Measurements from ENCODE around the gene DUSP5.

Gene DUSP5

GRCh38 chr10:110483633-110484032, 14.1 kb upstream of the DUSP5 start:
- no peak for DNase-seq

GRCh38 chr10:110485541-110485940, 12.2 kb upstream of the DUSP5 start:
- no peak for DNase-seq

- no peak for DNase-seq
Observed at GRCh38 chr10:110486680-110487410, 10.9 kb upstream of the DUSP5 start.

GRCh38 chr10:110487411-110488331, 10.0 kb upstream of the DUSP5 start:
- DNase-seq, result no peak

- DNase-seq, result no peak
Observed at GRCh38 chr10:110488332-110488681, 9.4 kb upstream of the DUSP5 start.

- no peak for DNase-seq
Observed at GRCh38 chr10:110488940-110489339, 8.8 kb upstream of the DUSP5 start.

GRCh38 chr10:110490640-110491039, 7.1 kb upstream of the DUSP5 start:
- DNase-seq, result no peak

- no peak for DNase-seq
Observed at GRCh38 chr10:110491346-110491745, 6.4 kb upstream of the DUSP5 start.

- DNase-seq, result no peak
Observed at GRCh38 chr10:110492069-110492822, 5.5 kb upstream of the DUSP5 start.

GRCh38 chr10:110493832-110494426, 3.8 kb upstream of the DUSP5 start:
- no peak for DNase-seq

- no peak for DNase-seq
Observed at GRCh38 chr10:110494532-110494931, 3.2 kb upstream of the DUSP5 start.

- DNase-seq, result no peak
Observed at GRCh38 chr10:110495731-110496552, 1.8 kb upstream of the DUSP5 start.

- DNase-seq, result no peak
Observed at GRCh38 chr10:110496553-110497437, 912 bp upstream of the DUSP5 start.

- DNase-seq, result no peak
Observed at GRCh38 chr10:110498087-110498981, 627 bp downstream of the DUSP5 start.

GRCh38 chr10:110498982-110499795, 1.5 kb downstream of the DUSP5 start:
- no peak for DNase-seq

GRCh38 chr10:110499796-110500514, 2.2 kb downstream of the DUSP5 start:
- no peak for DNase-seq

- no peak for DNase-seq
Observed at GRCh38 chr10:110500515-110500905, 2.8 kb downstream of the DUSP5 start.

Measured in NCI-H2081 treated with DMSO at 0.1 percent for 48 hours (cell line).